Measurements from ENCODE around the gene KCTD19.
A peak's percentile ranks its signal among the peaks of the same experiment; 100 is the strongest.
"Not testable (repeated sequence)": the region's sequence is repeated elsewhere in the genome, so short reads cannot be mapped to it uniquely, and the experiment has no call there.

Gene KCTD19

GRCh38 chr16:67326472-67327309, at the start of gene KCTD19, which contains the start of gene LRRC36:
Gene KCTD19, minus strand, starts transcription at chr16:67326741. Its CDS starts 34 bp downstream, at chr16:67326707.
Gene LRRC36, plus strand, starts transcription at chr16:67326815. Its CDS starts 48 bp downstream, at chr16:67326863.
- peak; percentile 71 for DNase-seq

DNA sequence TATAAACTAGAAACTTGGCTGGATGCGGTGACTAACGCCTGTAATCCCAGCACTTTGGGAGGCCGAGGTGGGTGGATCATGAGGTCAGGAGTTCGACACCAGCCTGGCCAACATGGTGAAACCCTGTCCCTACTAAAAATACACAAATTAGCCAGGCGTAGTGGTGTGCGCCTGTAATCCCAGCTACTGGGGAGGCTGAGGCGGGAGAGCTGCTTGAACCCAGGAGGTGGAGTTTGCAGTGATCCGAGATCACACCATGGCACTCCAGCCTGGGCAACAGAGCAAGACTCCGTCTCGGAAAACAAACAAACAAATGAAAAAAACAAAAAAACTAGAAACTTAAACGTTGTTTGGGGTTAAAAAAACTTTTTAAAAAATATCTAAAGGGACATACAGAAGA, 49.5 kb upstream of the KCTD19 start:
- DNase-seq, result not testable (repeated sequence)

DNA sequence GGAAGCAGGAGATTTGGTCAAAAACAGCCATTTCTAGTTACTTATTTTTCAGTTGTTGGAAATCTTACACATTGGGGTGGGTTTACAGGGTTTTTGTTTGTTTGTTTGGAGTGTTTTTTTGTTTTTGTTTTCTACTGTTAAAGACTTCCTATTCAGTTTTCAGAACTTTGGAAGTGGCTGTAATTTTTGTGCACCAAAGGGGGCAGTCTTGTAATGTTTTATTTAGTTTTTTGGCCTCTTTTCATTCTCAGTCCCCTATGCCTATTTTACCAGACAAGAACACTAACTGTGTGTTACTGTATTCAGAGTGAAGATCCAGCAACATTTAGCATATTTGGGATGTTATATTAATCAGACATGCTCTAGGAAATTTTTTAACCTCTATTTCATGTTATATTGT, 46.1 kb upstream of the KCTD19 start:
- peak; percentile 50 for DNase-seq

DNA sequence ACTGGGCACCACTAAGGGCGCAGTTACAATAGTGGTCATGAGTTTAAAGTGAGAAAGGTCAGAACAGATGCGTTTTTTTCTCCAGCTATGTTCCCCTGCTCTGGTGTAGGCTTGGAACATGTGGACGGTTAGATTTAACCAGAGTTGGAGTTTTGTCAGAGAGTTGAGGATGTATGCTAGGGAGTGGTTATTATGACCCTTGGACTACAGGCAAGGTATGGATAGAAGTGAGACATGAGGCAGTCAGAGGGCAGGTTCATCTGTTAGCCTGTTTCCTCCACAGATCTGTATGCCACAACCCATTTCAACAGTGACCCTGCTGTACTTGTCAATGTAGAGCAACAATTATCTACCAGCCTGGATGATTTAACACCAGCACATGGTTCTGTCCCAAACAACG, 44.1 kb upstream of the KCTD19 start:
- no peak for DNase-seq

- DNase-seq, result peak; percentile 12
Observed at GRCh38 chr16:67364600-67365235, 38.2 kb upstream of the KCTD19 start.

- DNase-seq, result no peak
Observed at GRCh38 chr16:67361038-67361437, 34.5 kb upstream of the KCTD19 start.

DNA sequence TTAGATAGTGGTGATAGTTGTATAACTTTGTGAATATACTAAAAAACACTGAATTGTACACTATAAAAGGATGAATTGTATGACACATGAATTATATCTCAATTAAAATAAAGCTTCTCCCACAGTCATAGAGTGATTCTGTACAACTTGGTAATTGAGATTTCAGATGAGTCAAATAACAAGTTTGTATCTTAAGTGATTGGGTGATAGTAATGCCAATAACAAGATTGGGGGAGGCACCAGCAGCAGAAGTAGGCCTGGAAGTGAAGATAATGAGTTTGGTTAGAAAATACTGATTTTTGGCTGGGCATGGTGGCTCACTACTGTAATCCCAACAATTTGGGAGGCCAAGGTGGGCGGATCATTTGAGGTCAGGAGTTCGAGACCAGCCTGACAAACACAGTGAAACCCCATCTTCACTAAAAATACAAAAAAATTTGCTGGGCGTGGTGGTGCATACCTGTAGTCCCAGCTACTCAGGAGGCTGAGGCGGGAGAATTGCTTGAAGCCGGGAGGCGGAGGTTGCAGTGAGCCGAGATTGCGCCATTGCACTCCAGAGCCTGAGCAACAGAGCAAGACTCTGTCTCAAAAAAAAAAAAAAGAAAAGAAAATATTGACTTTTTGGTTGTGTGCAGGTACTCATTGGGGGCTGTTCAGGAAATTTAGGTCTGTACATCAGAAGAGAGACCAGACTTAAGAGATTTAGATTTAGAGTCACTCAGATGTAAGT, 33.2 kb upstream of the KCTD19 start:
- peak; percentile 18 for DNase-seq

GRCh38 chr16:67357561-67357960, 31.0 kb upstream of the KCTD19 start:
- no peak for DNase-seq

DNA sequence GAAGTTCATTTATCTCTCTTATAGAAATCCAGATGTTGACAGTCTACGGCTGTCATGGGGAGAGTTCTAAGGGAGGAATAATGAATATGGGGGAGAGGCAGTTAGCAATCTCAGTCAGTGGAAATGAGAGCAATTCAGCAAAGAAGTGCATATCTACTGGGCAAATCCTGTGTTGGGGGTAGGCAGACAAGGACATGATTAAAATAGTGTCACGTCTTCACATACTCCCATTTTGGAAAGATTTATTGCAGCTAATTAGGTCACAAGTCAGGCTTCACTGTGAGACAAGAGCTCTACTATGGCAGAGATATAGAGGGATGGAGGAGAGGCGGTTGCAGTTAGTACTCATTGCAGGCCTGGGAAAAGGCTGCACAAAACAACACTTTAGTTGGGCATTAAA, 29.9 kb upstream of the KCTD19 start:
- no peak for DNase-seq

DNA sequence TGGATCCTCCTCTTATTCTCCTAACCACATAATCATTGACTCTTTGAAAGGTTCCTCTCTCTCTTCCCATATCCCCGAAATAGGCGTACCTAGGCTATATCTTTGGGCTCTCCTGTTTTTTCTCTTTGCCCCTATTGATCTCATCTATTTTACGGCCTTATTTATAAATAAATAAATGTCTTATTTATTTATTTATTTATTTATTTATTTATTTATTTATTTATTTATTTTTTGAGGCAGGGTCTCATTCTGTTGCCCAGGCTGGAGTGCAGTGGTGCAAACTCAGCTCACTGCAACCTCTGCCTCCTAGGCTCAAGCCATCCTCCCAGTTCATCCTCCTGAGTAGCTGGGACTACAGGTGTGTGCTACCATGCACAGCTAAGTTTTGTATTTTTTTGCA, 25.9 kb upstream of the KCTD19 start:
- not testable (repeated sequence) for DNase-seq

GRCh38 chr16:67350324-67350723, 23.8 kb upstream of the KCTD19 start:
- DNase-seq, result no peak

GRCh38 chr16:67349172-67349571, 22.6 kb upstream of the KCTD19 start:
- peak; percentile 87 for DNase-seq

GRCh38 chr16:67346341-67346740, 19.8 kb upstream of the KCTD19 start:
- DNase-seq, result no peak

DNA sequence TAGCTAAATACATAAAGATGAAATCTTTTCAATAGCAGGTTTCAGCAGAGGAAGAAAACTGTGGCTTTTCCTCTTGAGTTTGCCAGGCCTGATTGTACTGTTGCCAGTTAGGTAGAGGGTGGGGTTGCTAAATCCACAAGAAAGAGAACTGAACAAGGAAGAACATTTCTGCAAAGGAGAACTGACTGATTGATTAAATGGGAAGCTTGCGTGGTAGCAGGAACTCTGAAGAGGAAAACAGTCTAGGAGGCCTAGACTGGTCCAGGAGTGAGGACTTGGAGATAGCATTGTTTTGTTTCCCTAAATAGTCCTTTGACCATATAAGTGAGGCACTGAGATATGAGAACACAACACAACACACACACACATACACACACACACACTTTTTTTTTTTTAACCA, 18.9 kb upstream of the KCTD19 start:
- no peak for DNase-seq

- DNase-seq, result no peak
Observed at GRCh38 chr16:67342616-67343015, 16.1 kb upstream of the KCTD19 start.

DNA sequence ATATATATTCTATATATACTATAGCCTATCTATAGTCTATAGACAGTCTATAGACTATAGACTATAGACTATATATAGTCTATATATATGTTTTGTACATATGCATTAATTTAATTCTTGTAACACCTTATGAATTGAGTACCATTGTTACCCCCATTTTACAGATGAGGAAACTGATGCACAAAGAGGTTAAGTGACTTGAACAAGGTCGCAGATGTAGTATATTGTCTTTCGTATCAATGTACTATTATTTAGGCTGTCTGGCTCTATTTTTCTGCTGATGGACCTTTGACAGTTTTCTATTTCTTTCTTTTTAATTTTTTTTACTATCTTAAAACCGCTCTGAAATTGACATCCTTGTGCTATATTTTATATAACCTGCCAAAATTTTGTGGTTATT, 14.7 kb upstream of the KCTD19 start:
- DNase-seq, result no peak

- peak; percentile 32 for DNase-seq
Observed at GRCh38 chr16:67339453-67339852, 12.9 kb upstream of the KCTD19 start.

- DNase-seq, result no peak
Observed at GRCh38 chr16:67336648-67337047, 10.1 kb upstream of the KCTD19 start.

GRCh38 chr16:67336116-67336515, 9.6 kb upstream of the KCTD19 start:
- no peak for DNase-seq

DNA sequence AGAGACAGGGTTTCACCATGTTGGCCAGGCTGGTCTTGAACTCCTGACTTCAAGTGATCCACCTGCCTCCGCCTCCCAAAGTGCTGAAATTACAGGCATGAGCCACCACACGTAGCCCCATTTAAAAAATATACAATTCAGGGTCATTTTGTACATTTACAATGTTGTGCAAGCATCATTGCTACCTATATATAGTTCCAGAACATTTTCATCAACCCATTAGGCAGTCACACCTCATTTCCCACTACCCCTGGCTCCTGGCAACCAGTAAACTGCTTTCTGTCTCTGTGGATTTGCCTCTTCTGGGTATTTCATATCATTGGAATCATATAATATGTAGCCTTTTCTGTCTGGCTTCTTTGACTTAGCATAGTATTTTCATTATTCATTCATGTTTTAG, 6.8 kb upstream of the KCTD19 start:
- DNase-seq, result no peak

DNA sequence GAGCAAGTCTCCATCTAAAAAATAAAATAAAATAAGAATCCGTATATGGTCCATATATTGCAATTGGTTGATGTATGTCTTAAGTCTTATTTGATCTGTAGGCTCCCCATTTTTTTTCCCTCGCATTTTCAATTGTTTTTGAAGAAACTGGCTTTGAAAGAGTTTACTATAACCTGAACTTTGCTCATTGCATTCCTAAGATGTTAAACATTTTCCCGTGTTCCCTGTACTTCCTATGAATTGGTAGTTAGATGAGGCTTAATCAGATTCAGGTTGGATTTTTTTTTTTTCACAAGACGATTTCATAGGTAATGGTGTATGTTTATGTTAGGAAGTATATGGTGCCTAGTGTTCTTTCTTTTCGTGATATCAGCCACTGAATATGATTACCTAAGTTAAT, 3.4 kb upstream of the KCTD19 start:
- no peak for DNase-seq

- no peak for DNase-seq
Observed at GRCh38 chr16:67327743-67328142, 1.2 kb upstream of the KCTD19 start.

- no peak for DNase-seq
Observed at GRCh38 chr16:67326115-67326471, 448 bp downstream of the KCTD19 start.

DNA sequence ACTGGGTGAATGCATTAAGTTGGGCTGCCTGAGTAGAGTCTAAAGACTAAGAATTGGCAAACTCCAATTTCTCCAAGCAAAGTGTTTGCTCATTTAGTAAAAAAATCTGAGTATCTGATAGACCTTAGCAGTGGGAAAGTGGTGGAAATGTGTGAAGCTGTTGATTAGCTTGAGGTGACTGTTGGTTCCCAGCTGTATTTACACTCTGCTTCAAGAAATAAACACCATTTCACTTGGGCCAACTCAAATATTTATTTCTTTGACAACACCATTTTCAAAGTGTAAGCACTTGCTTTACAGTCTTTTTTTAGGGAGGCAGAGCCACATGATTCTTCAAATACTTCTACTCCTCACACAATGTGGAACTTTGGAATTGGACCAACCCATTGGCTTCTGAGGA, 8.7 kb downstream of the KCTD19 start:
- DNase-seq, result no peak

All from hematopoietic multipotent progenitor cell treated with erythropoietin and hydrocortisone succinate and interleukin-3 and kit ligand, for 6 days (in vitro differentiated cells).